Lung (tissue), 12 donors: ENCODE measurements around the gene PTGIS. TPM values are rescaled to one million over a fixed set of nuclear protein-coding genes. Genes with fewer than 3 reads are reported as not detected.

Experiments used
- ATAC-seq: fragments of 200-7000 bp; cut with Tn5 transposase; one replicate; pipeline ENCODE4 v1.9.1; 2020; ENCODE audit warnings: moderate number of reproducible peaks; ENCODE audit not compliant: insufficient read depth, low FRiP score
- DNase-seq, 3 donors: peaks; one replicate each; pipeline ENCODE4 v3.0.0-alpha.2; 2013 to 2017
- H3K27ac ChIP-seq, 2 donors: one replicate each; pipeline ENCODE4 v1.5.1; 2013; ENCODE audit warnings: mild to moderate bottlenecking in 2 of 2, moderate library complexity in 2 of 2, control low read depth in 1 of 2, inconsistent platforms in 1 of 2, low read depth in 1 of 2, low read length in 1 of 2
- H3K27me3 ChIP-seq, 3 donors: one replicate each; pipeline ENCODE4 v1.5.1; 2013; ENCODE audit warnings: low read length in 2 of 3; ENCODE audit not compliant: control insufficient read depth in 3 of 3, insufficient read depth in 3 of 3
- H3K36me3 ChIP-seq, 4 donors: one replicate each; pipeline ENCODE4 v1.5.1; 2013; ENCODE audit warnings: low read length in 4 of 4, mild to moderate bottlenecking in 1 of 4, moderate library complexity in 1 of 4; ENCODE audit not compliant: control insufficient read depth in 4 of 4, insufficient read depth in 4 of 4
- H3K4me1 ChIP-seq, 5 donors: one replicate each; pipeline ENCODE4 v1.5.1; 2013; ENCODE audit warnings: low read length in 5 of 5, mild to moderate bottlenecking in 2 of 5, moderate library complexity in 1 of 5; ENCODE audit not compliant: control insufficient read depth in 5 of 5, insufficient read depth in 5 of 5
- H3K4me3 ChIP-seq: one replicate; pipeline ENCODE4 v1.5.1; 2013; ENCODE audit warnings: mild to moderate bottlenecking, control low read depth, moderate library complexity
- H3K9ac ChIP-seq, 2 donors: one replicate each; pipeline ENCODE4 v1.5.1; 2013; ENCODE audit warnings: low read length in 2 of 2, control low read depth in 1 of 2; ENCODE audit not compliant: insufficient read depth in 1 of 2
- H3K9me3 ChIP-seq, 4 donors: one replicate each; pipeline ENCODE4 v1.5.1; 2013; ENCODE audit warnings: low read length in 3 of 4, mild to moderate bottlenecking in 1 of 4, moderate library complexity in 1 of 4; ENCODE audit not compliant: control insufficient read depth in 4 of 4, insufficient read depth in 3 of 4
- WGBS, 2 donors: extraction: QIAGEN DNeasy Blood & Tissue Kit; methylation state at CpG; one replicate each; pipeline ENCODE4 v1.1.7; 2013; 5-methylcytosine and 5-hydroxymethylcytosine counted together
- polyA plus RNA-seq, 2 donors: library from polyadenylated mRNA; stranded (reverse); fragments of 200-250 nt; gene quantifications; one replicate each; pipeline ENCODE4 v1.2.1, GENCODE V29; 2013
- total RNA-seq, 2 donors: library from RNA; depleted of rRNA in 1 of 2; stranded (reverse); fragments of >200 nt in 1 of 2; gene quantifications; one replicate each; pipeline ENCODE4 v1.2.1, GENCODE V29; 2014 to 2021
- TF ChIP-seq, protein P1 (sequence below): IDR thresholded peaks from 2 replicates; pipeline ENCODE4 v1.5.1; 2012; ENCODE audit warnings: mild to moderate bottlenecking; ENCODE audit errors: control extremely low read depth, extremely low read depth
- donor health status: control.
- donor health status: control.
- donor health status: Bipolar disorder and iron deficiency.
- donor health status: healthy.
- donor health status: DM: yes; HTN: yes; CAD: no.

PTGIS gene
- total and polyA plus RNA-seq, 4 donors: 5.3 to 43.8 (median 14.9) TPM

DNA sequence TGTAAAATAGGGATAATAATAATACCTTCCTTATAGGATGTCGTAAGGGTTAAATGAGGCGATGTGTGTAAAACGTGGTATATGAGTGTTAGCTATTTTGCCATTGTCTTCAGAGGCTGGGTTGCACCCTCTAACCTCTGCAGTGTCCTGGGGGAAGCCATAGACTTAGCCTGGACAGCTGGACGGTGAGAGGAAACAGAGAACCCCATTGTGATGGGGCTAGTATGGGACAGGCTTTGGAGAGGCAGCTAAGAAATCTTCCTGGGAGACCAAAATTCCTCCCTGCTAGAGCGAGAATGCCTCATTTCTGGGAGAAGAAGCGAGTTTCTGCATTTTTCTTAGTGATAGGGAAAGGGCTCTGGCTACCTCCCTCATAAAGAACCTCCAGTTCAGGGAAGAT lies 108.3 kb downstream of the PTGIS start:
- Histone ChIP-seq H3K4me3 (no peak overlapping the region), H3K4me1 (no peaks in the 10 kb centered on the region), H3K27me3 (peaks cover 0 to 2% (median 0%) of the 10 kb centered on the region in 3 donors), H3K36me3 (no peaks in the 10 kb centered on the region), H3K27ac (no peak overlapping the region), H3K9me3 (no peaks in the 10 kb centered on the region), H3K9ac (no peak overlapping the region)
- TF ChIP-seq, protein P1, sequence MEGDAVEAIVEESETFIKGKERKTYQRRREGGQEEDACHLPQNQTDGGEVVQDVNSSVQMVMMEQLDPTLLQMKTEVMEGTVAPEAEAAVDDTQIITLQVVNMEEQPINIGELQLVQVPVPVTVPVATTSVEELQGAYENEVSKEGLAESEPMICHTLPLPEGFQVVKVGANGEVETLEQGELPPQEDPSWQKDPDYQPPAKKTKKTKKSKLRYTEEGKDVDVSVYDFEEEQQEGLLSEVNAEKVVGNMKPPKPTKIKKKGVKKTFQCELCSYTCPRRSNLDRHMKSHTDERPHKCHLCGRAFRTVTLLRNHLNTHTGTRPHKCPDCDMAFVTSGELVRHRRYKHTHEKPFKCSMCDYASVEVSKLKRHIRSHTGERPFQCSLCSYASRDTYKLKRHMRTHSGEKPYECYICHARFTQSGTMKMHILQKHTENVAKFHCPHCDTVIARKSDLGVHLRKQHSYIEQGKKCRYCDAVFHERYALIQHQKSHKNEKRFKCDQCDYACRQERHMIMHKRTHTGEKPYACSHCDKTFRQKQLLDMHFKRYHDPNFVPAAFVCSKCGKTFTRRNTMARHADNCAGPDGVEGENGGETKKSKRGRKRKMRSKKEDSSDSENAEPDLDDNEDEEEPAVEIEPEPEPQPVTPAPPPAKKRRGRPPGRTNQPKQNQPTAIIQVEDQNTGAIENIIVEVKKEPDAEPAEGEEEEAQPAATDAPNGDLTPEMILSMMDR: no peak
- no peak for ATAC-seq
- 74 to 86% methylated on average over 6 of the region's 6 CpGs for WGBS, 2 donors
- no peak for DNase-seq

DNA sequence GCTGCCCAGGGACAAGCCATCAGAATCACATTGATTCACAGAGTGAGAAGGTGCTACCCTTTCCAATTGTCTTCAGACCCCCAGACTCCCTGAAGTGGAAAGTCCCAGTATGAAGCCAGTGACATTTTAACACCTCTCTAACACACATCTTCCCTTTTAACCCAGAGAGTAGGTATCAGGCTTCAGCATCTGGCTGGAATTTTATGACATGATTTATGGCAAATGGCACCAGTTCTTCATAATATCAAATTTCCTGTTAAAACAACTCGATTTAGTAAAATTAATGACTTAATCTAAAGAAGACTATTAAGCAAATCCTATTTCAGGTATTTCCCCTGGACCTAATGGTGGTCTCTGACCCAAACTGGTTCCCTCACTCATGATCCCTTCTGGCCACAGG lies 110.5 kb downstream of the PTGIS start:
- H3K27ac ChIP-seq: no peak overlapping the region
- WGBS, 2 donors: 13 to 49% methylated on average over 1 of the region's 1 CpG
- no peak overlapping the region for H3K9ac ChIP-seq
- H3K9me3 ChIP-seq: no peaks in the 10 kb centered on the region
- H3K4me1 ChIP-seq: peaks cover 0 to under 1% (median 0%) of the 10 kb centered on the region in 5 donors
- no peak overlapping the region for H3K4me3 ChIP-seq
- DNase-seq (no peak), ATAC-seq (no peak)
- H3K27me3 ChIP-seq: peaks cover 0 to 2% (median 0%) of the 10 kb centered on the region in 3 donors
- H3K36me3 ChIP-seq: no peaks in the 10 kb centered on the region
- TF ChIP-seq, protein P1: no peak

DNA sequence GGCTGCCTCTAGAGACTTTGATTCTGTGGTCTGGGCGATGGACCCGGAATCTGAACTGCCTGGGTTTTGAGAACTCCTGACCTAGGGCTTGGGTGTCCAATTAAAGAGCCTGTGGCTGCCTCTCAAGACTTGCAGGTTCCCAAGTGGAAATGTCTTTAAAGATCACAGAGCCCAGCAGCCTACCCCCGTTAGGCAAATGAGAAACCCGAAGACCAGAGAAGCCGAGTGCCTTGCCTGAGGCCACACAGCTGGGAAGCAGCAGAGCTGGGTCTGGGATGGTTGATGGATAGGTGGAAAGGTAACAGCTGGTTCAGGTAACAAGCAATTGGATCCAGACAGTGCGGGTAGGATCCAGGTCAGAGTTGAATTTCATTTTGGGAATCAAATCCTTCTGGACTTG lies 111.3 kb downstream of the PTGIS start:
- Histone ChIP-seq H3K27ac (no peak overlapping the region), H3K4me1 (peaks cover 0 to 3% (median 0%) of the 10 kb centered on the region in 5 donors), H3K27me3 (peaks cover 0 to 2% (median 0%) of the 10 kb centered on the region in 3 donors), H3K9me3 (no peaks in the 10 kb centered on the region), H3K36me3 (no peaks in the 10 kb centered on the region), H3K4me3 (no peak overlapping the region), H3K9ac (no peak overlapping the region)
- 91 to 92% methylated on average over 6 of the region's 6 CpGs for WGBS, 2 donors
- TF ChIP-seq, protein P1: no peak
- no peak for DNase-seq
- no peak for ATAC-seq

DNA sequence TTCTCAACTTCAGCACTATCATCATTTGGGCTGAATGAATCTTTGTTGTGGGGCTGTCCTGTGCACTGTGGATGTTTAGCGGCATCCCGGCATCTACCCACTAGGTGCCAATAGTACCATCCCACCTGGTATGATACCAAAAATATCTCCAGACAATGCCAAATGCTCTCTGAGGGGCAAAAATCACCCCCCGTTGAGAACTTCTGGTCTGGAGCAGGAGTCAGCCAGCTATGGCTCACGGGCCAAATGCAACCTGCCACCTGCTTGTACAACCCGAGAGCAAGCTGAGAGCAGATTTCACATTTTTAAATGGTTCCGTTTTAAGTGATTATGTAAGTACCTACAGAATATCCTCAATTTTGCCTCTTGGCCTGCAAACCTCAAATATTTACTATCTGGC lies 112.2 kb downstream of the PTGIS start:
- WGBS, 2 donors: 76 to 77% methylated on average over 6 of the region's 6 CpGs
- no peaks in the 10 kb centered on the region for H3K9me3 ChIP-seq
- H3K9ac ChIP-seq: no peak overlapping the region
- peaks cover 0 to 3% (median 0%) of the 10 kb centered on the region in 5 donors for H3K4me1 ChIP-seq
- H3K36me3 ChIP-seq: no peaks in the 10 kb centered on the region
- peaks cover 0 to 3% (median 2%) of the 10 kb centered on the region in 3 donors for H3K27me3 ChIP-seq
- no peak overlapping the region for H3K4me3 ChIP-seq
- no peak for ATAC-seq
- H3K27ac ChIP-seq: no peak overlapping the region
- peak in 1 of 3 donors; percentile 13 for DNase-seq
- TF ChIP-seq, protein P1: no peak
